Neural cell (in vitro differentiated cells): ENCODE measurements around the gene MAP2K7. TPM values are rescaled to one million over a fixed set of nuclear protein-coding genes. Genes with fewer than 3 reads are reported as not detected.

Source experiments
- H2AFZ ChIP-seq: fragments of 200-600, 300-800 bp; sonication (generic), shearing (Covaris generic); 2 replicates; pipeline ENCODE4 v1.6.0; 2014; ENCODE audit warnings: low read depth, mild to moderate bottlenecking, antibody characterized with exemption, low read length, moderate library complexity
- H3F3A ChIP-seq: fragments of 200-600 bp; shearing (Covaris generic); 2 replicates; pipeline ENCODE4 v1.6.1; 2016; ENCODE audit warnings: mild to moderate bottlenecking, moderate library complexity, mixed read lengths, antibody characterized with exemption, low read length; ENCODE audit not compliant: insufficient read depth, poor library complexity, severe bottlenecking
- H3K27ac ChIP-seq: fragments of 200-600, 300-800 bp; sonication (generic), shearing (Covaris generic); 2 replicates; pipeline ENCODE4 v1.5.1; 2014; ENCODE audit warnings: mild to moderate bottlenecking, low read length, moderate library complexity
- H3K27me3 ChIP-seq: fragments of 300-800, 200-600 bp; sonication (generic), shearing (Covaris generic); 2 replicates; pipeline ENCODE4 v1.6.0; 2014; ENCODE audit warnings: mild to moderate bottlenecking, low read depth, low read length, moderate library complexity; ENCODE audit not compliant: insufficient read depth
- H3K36me3 ChIP-seq: fragments of 300-800, 200-600 bp; sonication (generic), shearing (Covaris generic); 2 replicates; pipeline ENCODE4 v1.5.1; 2014; ENCODE audit warnings: mild to moderate bottlenecking, antibody characterized with exemption, low read length, moderate library complexity; ENCODE audit not compliant: insufficient read depth
- H3K4me2 ChIP-seq: fragments of 300-800, 200-600 bp; sonication (generic), shearing (Covaris generic); 2 replicates; pipeline ENCODE4 v1.6.0; 2014; ENCODE audit warnings: mild to moderate bottlenecking, low read length
- H3K4me3 ChIP-seq: fragments of 300-800, 200-600 bp; sonication (generic), shearing (Covaris generic); 2 replicates; pipeline ENCODE4 v1.5.1; 2014; ENCODE audit warnings: mild to moderate bottlenecking, low read length, moderate library complexity
- H3K79me2 ChIP-seq: fragments of 200-600 bp; shearing (Covaris generic); replicated peaks from 2 replicates; pipeline ENCODE4 v1.6.0; 2014; ENCODE audit warnings: mild to moderate bottlenecking, low read length, moderate library complexity; ENCODE audit not compliant: insufficient read depth
- H3K9ac ChIP-seq: fragments of 300-800, 200-600 bp; sonication (generic), shearing (Covaris generic); 2 replicates; pipeline ENCODE4 v1.6.1; 2016; ENCODE audit warnings: mild to moderate bottlenecking, low read length, mixed read lengths
- H3K9me2 ChIP-seq: fragments of 200-600 bp; shearing (Covaris generic); 2 replicates; pipeline ENCODE4 v1.6.1; 2016; ENCODE audit warnings: mild to moderate bottlenecking, low read length, mixed read lengths; ENCODE audit not compliant: insufficient read depth
- H3K9me3 ChIP-seq: fragments of 200-600, 300-800 bp; sonication (generic), shearing (Covaris generic); 2 replicates; pipeline ENCODE4 v1.6.1; 2016; ENCODE audit warnings: mild to moderate bottlenecking, mixed run types, low read length, moderate library complexity, mixed read lengths
- H4K20me1 ChIP-seq: fragments of 200-600 bp; shearing (Covaris generic); 2 replicates; pipeline ENCODE4 v1.6.1; 2016; ENCODE audit warnings: mild to moderate bottlenecking, mixed run types; ENCODE audit not compliant: insufficient read depth
- EP300 ChIP-seq: fragments of 450-650 bp; conservative IDR thresholded peaks from 2 replicates; pipeline ENCODE4 v1.6.1; 2014; ENCODE audit warnings: antibody characterized with exemption, mild to moderate bottlenecking, moderate library complexity; ENCODE audit not compliant: poor library complexity, severe bottlenecking
- EZH2 ChIP-seq: fragments of 200-600, 300-800 bp; shearing (Covaris generic), sonication (generic); IDR thresholded peaks from 2 replicates; pipeline ENCODE4 v1.6.1; 2014; ENCODE audit warnings: antibody characterized with exemption, low read length, borderline replicate concordance, mild to moderate bottlenecking; ENCODE audit not compliant: insufficient read depth, poor library complexity, severe bottlenecking
- MXI1 ChIP-seq: fragments of 450-650 bp; conservative IDR thresholded peaks from 2 replicates; pipeline ENCODE4 v1.6.1; 2014; ENCODE audit warnings: antibody characterized with exemption, mild to moderate bottlenecking; ENCODE audit not compliant: poor library complexity, severe bottlenecking
- POLR2AphosphoS5 ChIP-seq: IDR thresholded peaks from 2 replicates; pipeline ENCODE4 v1.6.1; 2012
- RAD21 ChIP-seq: fragments of 450-650 bp; conservative IDR thresholded peaks from 2 replicates; pipeline ENCODE4 v1.6.1; 2014; ENCODE audit warnings: antibody characterized with exemption, mild to moderate bottlenecking, moderate library complexity
- SMC3 ChIP-seq: fragments of 450-650 bp; conservative IDR thresholded peaks from 2 replicates; pipeline ENCODE4 v1.6.1; 2014; ENCODE audit warnings: antibody characterized with exemption, mild to moderate bottlenecking, moderate library complexity; ENCODE audit not compliant: poor library complexity
- TAF1 ChIP-seq: IDR thresholded peaks from 2 replicates; pipeline ENCODE4 v1.6.1; 2012; ENCODE audit warnings: low read depth
- polyA minus RNA-seq: library from RNA; depleted of rRNA, polyadenylated mRNA; stranded (reverse); fragments of >200 nt; gene quantifications from 2 replicates; pipeline ENCODE4 v1.2.3, GENCODE V29; 2014
- polyA plus RNA-seq: library from polyadenylated mRNA; depleted of rRNA; stranded (reverse); fragments of >200 nt; gene quantifications from 2 replicates; pipeline ENCODE4 v1.2.3, GENCODE V29; 2014
- TF ChIP-seq, protein P1 (sequence below): fragments of 450-650 bp; IDR thresholded peaks from 2 replicates; pipeline ENCODE4 v1.5.1; 2014; ENCODE audit warnings: antibody characterized with exemption, mild to moderate bottlenecking, moderate library complexity; ENCODE audit not compliant: poor library complexity, severe bottlenecking
- TF ChIP-seq, protein P2 (sequence below): IDR thresholded peaks from 2 replicates; pipeline ENCODE4 v1.6.1; 2012; ENCODE audit warnings: borderline replicate concordance

Gene MAP2K7
- polyA plus RNA-seq (9.2 and 13.4 TPM in 2 replicates), polyA minus RNA-seq (9.7 and 10.3 TPM in 2 replicates)

DNA sequence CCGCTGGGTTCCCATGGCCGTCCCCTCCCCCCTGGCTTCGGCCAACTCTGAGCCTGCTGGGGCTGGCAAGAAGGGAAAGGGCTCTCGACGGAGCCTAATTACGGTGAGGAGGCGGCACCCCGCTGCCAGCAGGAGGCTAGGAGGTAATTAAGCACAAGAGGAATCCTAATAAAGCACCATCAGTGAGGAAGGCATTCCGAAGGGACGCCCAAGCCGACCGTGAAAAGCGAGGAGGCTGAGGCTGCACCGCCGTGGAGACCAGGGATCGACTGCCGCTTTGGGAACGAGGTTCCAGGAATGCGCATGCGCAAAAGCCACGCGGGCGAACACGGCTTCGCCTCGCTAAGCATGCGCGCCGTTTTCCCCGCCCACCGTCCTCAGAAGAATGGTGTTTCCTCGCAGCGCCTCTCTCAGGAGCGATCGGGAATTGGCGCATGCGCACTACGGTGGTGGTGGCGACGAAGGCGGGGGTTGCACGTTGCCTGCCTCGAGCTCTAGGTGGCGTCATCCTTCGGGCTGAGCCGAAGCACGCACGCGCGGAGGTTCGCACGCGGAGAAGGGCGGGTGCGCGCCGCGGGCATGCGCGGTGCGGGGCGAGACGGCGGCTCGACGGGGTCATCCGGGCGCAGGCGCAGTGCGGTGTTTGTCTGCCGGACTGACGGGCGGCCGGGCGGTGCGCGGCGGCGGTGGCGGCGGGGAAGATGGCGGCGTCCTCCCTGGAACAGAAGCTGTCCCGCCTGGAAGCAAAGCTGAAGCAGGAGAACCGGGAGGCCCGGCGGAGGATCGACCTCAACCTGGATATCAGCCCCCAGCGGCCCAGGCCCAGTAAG, at the start of gene MAP2K7:
TSS of gene MAP2K7 (plus strand) at position 634 of the 830 bp plus-strand sequence. CDS start at position 702, 68 bp downstream.
- Histone ChIP-seq H3K9me3 (no peaks in the 10 kb centered on the region), H3K9ac (peak within 1 kb of the TSS; percentile 88), H3K4me2 (peak within 1 kb of the TSS; percentile 88), H3K4me3 (peak within 1 kb of the TSS; percentile 95), H3K36me3 (no peaks in the 10 kb centered on the region), H3F3A (no peaks in the 10 kb centered on the region), H3K9me2 (no peaks in the 10 kb centered on the region), H4K20me1 (no peaks in the 10 kb centered on the region), H3K27ac (peak within 1 kb of the TSS; percentile 85), H3K79me2 (peaks cover 22% of the 10 kb centered on the region), H3K27me3 (no peaks in the 10 kb centered on the region), H2AFZ (peak within 1 kb of the TSS; percentile 80)
- TF ChIP-seq, protein P1, sequence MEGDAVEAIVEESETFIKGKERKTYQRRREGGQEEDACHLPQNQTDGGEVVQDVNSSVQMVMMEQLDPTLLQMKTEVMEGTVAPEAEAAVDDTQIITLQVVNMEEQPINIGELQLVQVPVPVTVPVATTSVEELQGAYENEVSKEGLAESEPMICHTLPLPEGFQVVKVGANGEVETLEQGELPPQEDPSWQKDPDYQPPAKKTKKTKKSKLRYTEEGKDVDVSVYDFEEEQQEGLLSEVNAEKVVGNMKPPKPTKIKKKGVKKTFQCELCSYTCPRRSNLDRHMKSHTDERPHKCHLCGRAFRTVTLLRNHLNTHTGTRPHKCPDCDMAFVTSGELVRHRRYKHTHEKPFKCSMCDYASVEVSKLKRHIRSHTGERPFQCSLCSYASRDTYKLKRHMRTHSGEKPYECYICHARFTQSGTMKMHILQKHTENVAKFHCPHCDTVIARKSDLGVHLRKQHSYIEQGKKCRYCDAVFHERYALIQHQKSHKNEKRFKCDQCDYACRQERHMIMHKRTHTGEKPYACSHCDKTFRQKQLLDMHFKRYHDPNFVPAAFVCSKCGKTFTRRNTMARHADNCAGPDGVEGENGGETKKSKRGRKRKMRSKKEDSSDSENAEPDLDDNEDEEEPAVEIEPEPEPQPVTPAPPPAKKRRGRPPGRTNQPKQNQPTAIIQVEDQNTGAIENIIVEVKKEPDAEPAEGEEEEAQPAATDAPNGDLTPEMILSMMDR = peak; percentile 100
- TF ChIP-seq POLR2AphosphoS5 (peak; percentile 90), TAF1 (peak; percentile 76), SMC3 (peak; percentile 76), MXI1 (peak; percentile 85), RAD21 (peak; percentile 79), EP300 (peak; percentile 34), EZH2 (no peak)
- TF ChIP-seq, protein P2, sequence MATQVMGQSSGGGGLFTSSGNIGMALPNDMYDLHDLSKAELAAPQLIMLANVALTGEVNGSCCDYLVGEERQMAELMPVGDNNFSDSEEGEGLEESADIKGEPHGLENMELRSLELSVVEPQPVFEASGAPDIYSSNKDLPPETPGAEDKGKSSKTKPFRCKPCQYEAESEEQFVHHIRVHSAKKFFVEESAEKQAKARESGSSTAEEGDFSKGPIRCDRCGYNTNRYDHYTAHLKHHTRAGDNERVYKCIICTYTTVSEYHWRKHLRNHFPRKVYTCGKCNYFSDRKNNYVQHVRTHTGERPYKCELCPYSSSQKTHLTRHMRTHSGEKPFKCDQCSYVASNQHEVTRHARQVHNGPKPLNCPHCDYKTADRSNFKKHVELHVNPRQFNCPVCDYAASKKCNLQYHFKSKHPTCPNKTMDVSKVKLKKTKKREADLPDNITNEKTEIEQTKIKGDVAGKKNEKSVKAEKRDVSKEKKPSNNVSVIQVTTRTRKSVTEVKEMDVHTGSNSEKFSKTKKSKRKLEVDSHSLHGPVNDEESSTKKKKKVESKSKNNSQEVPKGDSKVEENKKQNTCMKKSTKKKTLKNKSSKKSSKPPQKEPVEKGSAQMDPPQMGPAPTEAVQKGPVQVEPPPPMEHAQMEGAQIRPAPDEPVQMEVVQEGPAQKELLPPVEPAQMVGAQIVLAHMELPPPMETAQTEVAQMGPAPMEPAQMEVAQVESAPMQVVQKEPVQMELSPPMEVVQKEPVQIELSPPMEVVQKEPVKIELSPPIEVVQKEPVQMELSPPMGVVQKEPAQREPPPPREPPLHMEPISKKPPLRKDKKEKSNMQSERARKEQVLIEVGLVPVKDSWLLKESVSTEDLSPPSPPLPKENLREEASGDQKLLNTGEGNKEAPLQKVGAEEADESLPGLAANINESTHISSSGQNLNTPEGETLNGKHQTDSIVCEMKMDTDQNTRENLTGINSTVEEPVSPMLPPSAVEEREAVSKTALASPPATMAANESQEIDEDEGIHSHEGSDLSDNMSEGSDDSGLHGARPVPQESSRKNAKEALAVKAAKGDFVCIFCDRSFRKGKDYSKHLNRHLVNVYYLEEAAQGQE = peak; percentile 76

DNA sequence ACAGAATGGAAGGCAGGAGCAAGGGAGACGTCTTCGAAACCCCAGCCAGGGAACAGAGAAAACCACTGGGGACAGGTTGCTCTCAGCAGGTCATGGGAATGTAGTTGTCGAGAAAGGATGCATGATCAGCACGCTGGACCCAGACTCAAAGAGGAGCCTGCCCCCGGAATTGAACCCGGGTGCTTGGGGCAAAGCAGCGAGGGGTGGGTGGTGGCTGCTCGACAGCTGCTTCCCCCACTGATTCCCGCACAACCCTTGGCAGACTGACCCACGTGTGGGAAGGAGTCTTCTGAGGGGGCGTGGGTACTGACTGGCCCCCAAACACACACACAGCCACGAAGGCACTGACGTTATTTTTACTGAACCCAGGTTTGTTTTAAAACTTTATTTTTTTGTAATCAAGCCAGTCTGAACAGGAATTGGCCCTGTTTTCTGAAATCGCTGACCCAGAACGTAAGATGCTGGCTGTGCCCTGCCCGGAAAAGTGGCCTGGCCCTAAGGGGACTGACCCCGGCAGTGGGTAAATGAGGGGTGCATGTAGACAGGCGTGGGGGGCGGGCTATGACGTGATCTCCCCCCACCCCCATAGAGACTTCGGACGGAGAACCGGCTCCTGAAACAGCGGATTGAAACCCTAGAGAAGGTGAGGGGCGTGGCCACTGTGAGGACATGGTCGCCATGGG, 48.1 kb upstream of the MAP2K7 start:
- no peaks in the 10 kb centered on the region for H3K36me3 ChIP-seq
- H4K20me1 ChIP-seq = no peaks in the 10 kb centered on the region
- no peak overlapping the region for H3K27ac ChIP-seq
- TF ChIP-seq, protein P2 = no peak
- no peak for TF ChIP-seq RAD21
- no peak for TF ChIP-seq MXI1
- TF ChIP-seq SMC3 = no peak
- H3K27me3 ChIP-seq = no peaks in the 10 kb centered on the region
- no peak overlapping the region for H3K4me3 ChIP-seq
- no peaks in the 10 kb centered on the region for H3F3A ChIP-seq
- H3K9ac ChIP-seq = no peak overlapping the region
- no peaks in the 10 kb centered on the region for H3K9me2 ChIP-seq
- no peak overlapping the region for H3K4me2 ChIP-seq
- H3K79me2 ChIP-seq = no peaks in the 10 kb centered on the region
- H3K9me3 ChIP-seq = no peaks in the 10 kb centered on the region
- no peak overlapping the region for H2AFZ ChIP-seq
